Hepatocyte (in vitro differentiated cells): ENCODE results near the gene PMS2.

Experiments
- CTCF ChIP-seq: fragments of 200-600 bp; sonication (generic); IDR thresholded peaks from 2 replicates; pipeline ENCODE4 v1.5.1; 2016; ENCODE audit warnings: antibody characterized with exemption, mild to moderate bottlenecking; ENCODE audit not compliant: poor library complexity
- EZH2phosphoT487 ChIP-seq: fragments of 200-600 bp; sonication (generic); IDR thresholded peaks from one replicate; pipeline ENCODE4 v1.6.1; 2018; ENCODE audit warnings: antibody characterized with exemption, mild to moderate bottlenecking, low read depth, moderate library complexity; ENCODE audit not compliant: unreplicated experiment, severe bottlenecking

DNA sequence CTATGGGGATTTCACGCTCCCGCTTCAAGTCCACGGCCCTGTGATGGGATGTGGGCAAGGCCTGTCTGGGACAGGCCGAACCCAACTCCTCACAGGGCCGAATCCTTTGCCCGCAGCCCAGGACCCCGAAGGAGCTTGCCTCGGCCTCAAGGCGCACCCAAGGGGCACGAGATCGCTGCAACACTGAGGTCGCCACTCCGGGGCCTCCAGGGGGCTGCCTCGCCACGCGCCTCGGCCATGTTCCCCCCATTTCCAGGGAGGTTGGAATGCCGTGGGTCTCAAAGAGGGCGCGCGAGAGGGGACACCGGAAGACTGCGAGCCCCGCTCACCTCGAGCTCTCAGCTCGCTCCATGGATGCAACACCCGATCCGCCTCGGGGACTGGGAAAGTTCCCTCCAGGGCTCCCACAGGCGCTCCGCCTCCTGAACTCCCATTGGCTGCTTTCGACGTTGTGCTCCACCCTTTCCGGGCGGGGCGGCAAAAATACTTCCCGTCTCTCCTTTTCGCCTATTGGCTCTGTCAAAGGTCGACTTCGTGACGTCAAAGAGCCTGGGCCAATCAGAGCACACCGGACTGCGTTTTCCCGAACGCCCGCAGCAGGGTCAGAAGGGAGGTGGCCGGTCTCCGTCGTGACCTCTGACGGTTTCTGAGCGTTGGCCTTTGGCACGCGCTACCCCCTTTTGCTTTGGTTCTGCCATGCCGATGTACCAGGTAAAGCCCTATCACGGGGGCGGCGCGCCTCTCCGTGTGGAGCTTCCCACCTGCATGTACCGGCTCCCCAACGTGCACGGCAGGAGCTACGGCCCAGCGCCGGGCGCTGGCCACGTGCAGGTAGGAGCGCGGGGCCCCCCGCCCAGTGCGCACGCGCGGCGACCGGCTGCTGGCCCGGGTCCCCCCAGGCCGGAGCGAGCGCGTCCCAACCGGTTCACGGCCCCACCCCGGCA is at the start of gene PMS2, which contains the start of gene AIMP2:
- TF ChIP-seq CTCF (peak; percentile 15), EZH2phosphoT487 (no peak)
